GM19438 (cell line): ENCODE data around the gene HS6ST2.

Experiments
- ATAC-seq: cut with Tn5 transposase; IDR thresholded peaks from one replicate; pipeline ENCODE4 v1.9.1; 2021; ENCODE audit warnings: low read depth; ENCODE audit not compliant: unreplicated experiment

HS6ST2 gene

GRCh38 chrX:132809581-132809980 lies 148.8 kb downstream of the HS6ST2 start:
- no peak for ATAC-seq

- ATAC-seq, result no peak
These were observed 150.9 kb downstream of the HS6ST2 start for GRCh38 chrX:132807411-132808030.

- no peak for ATAC-seq
These were observed 156.4 kb downstream of the HS6ST2 start for GRCh38 chrX:132802033-132802432.

GRCh38 chrX:132795181-132795580 lies 163.2 kb downstream of the HS6ST2 start:
- no peak for ATAC-seq

GRCh38 chrX:132791714-132792113 lies 166.7 kb downstream of the HS6ST2 start:
- no peak for ATAC-seq

- no peak for ATAC-seq
These were observed 168.1 kb downstream of the HS6ST2 start for GRCh38 chrX:132790329-132790728.

- ATAC-seq, result no peak
These were observed 172.2 kb downstream of the HS6ST2 start for GRCh38 chrX:132786217-132786616.

- no peak for ATAC-seq
These were observed 179.5 kb downstream of the HS6ST2 start for GRCh38 chrX:132778917-132779316.

GRCh38 chrX:132776486-132777210 lies 181.8 kb downstream of the HS6ST2 start:
- no peak for ATAC-seq

- no peak for ATAC-seq
These were observed 183.1 kb downstream of the HS6ST2 start for GRCh38 chrX:132775263-132775823.

GRCh38 chrX:132774010-132774714 lies 184.3 kb downstream of the HS6ST2 start:
- no peak for ATAC-seq

- ATAC-seq, result no peak
These were observed 188.8 kb downstream of the HS6ST2 start for GRCh38 chrX:132769609-132770008.

GRCh38 chrX:132766452-132766851 lies 192.0 kb downstream of the HS6ST2 start:
- no peak for ATAC-seq

GRCh38 chrX:132763528-132763927 lies 194.9 kb downstream of the HS6ST2 start:
- ATAC-seq, result no peak

GRCh38 chrX:132758759-132759158 lies 199.7 kb downstream of the HS6ST2 start:
- ATAC-seq, result no peak

GRCh38 chrX:132757066-132757623 lies 201.3 kb downstream of the HS6ST2 start:
- no peak for ATAC-seq

GRCh38 chrX:132756439-132756838 lies 202.0 kb downstream of the HS6ST2 start:
- ATAC-seq, result no peak

- ATAC-seq, result no peak
These were observed 207.3 kb downstream of the HS6ST2 start for GRCh38 chrX:132751063-132751690.

- no peak for ATAC-seq
These were observed 207.9 kb downstream of the HS6ST2 start for GRCh38 chrX:132750331-132751062.

GRCh38 chrX:132749406-132749805 lies 209.0 kb downstream of the HS6ST2 start:
- ATAC-seq, result no peak
